ENCODE data around the gene STRADA.

The STRADA gene

GRCh38 chr17:63689479-63689878, 52.1 kb downstream of the STRADA start:
- Mint-ChIP-seq H3K27ac (no peak overlapping the region), H3K36me3 (ENCODE audit: low read depth) (peaks cover 8% of the 10 kb centered on the region), H3K4me1 (peaks cover 35% of the 10 kb centered on the region), H3K9me3 (no peaks in the 10 kb centered on the region), H3K27me3 (no peaks in the 10 kb centered on the region), H3K4me3 (no peak overlapping the region)
- ATAC-seq, result no peak
- no peak for DNase-seq

GRCh38 chr17:63688396-63689020, 53.1 kb downstream of the STRADA start:
- H3K9me3 Mint-ChIP-seq, result no peaks in the 10 kb centered on the region
- H3K27ac Mint-ChIP-seq, result peak overlapping the region; percentile 77
- no peaks in the 10 kb centered on the region for H3K27me3 Mint-ChIP-seq
- H3K4me3 Mint-ChIP-seq, result no peak overlapping the region
- peaks cover 12% of the 10 kb centered on the region for H3K36me3 Mint-ChIP-seq (ENCODE audit: low read depth)
- DNase-seq (no peak), ATAC-seq (peak; percentile 37)
- H3K4me1 Mint-ChIP-seq, result peaks cover 26% of the 10 kb centered on the region

- Mint-ChIP-seq H3K27ac (peak overlapping the region; percentile 90), H3K36me3 (ENCODE audit: low read depth) (peaks cover 16% of the 10 kb centered on the region), H3K9me3 (no peaks in the 10 kb centered on the region), H3K4me1 (peaks cover 27% of the 10 kb centered on the region), H3K4me3 (peak overlapping the region; percentile 42), H3K27me3 (no peaks in the 10 kb centered on the region)
- DNase-seq, result no peak
- ATAC-seq, result peak; percentile 84
Observed at GRCh38 chr17:63686138-63686685, 55.4 kb downstream of the STRADA start.

GRCh38 chr17:63685578-63685977, 56.0 kb downstream of the STRADA start:
- H3K9me3 Mint-ChIP-seq, result no peaks in the 10 kb centered on the region
- ATAC-seq (no peak), DNase-seq (no peak)
- H3K27ac Mint-ChIP-seq, result no peak overlapping the region
- no peaks in the 10 kb centered on the region for H3K27me3 Mint-ChIP-seq
- H3K36me3 Mint-ChIP-seq (ENCODE audit: low read depth), result peaks cover 12% of the 10 kb centered on the region
- H3K4me3 Mint-ChIP-seq, result no peak overlapping the region
- peaks cover 27% of the 10 kb centered on the region for H3K4me1 Mint-ChIP-seq

GRCh38 chr17:63685041-63685440, 56.6 kb downstream of the STRADA start:
- DNase-seq (no peak), ATAC-seq (no peak)
- no peaks in the 10 kb centered on the region for H3K27me3 Mint-ChIP-seq
- H3K27ac Mint-ChIP-seq, result no peak overlapping the region
- H3K36me3 Mint-ChIP-seq (ENCODE audit: low read depth), result peaks cover 9% of the 10 kb centered on the region
- H3K4me3 Mint-ChIP-seq, result no peak overlapping the region
- H3K4me1 Mint-ChIP-seq, result peaks cover 27% of the 10 kb centered on the region
- no peaks in the 10 kb centered on the region for H3K9me3 Mint-ChIP-seq

GRCh38 chr17:63682981-63683380, 58.6 kb downstream of the STRADA start:
- H3K36me3 Mint-ChIP-seq (ENCODE audit: low read depth), result peaks cover 9% of the 10 kb centered on the region
- DNase-seq (no peak), ATAC-seq (no peak)
- H3K27ac Mint-ChIP-seq, result no peak overlapping the region
- H3K4me3 Mint-ChIP-seq, result no peak overlapping the region
- no peaks in the 10 kb centered on the region for H3K9me3 Mint-ChIP-seq
- peaks cover 23% of the 10 kb centered on the region for H3K4me1 Mint-ChIP-seq
- H3K27me3 Mint-ChIP-seq, result no peaks in the 10 kb centered on the region

- Mint-ChIP-seq H3K36me3 (ENCODE audit: low read depth) (peaks cover 9% of the 10 kb centered on the region), H3K4me1 (peaks cover 21% of the 10 kb centered on the region), H3K4me3 (no peak overlapping the region), H3K27ac (no peak overlapping the region), H3K9me3 (no peaks in the 10 kb centered on the region), H3K27me3 (no peaks in the 10 kb centered on the region)
- DNase-seq, result no peak
- no peak for ATAC-seq
Observed at GRCh38 chr17:63682441-63682840, 59.2 kb downstream of the STRADA start.

GRCh38 chr17:63681530-63681929, 60.1 kb downstream of the STRADA start:
- DNase-seq (no peak), ATAC-seq (no peak)
- Mint-ChIP-seq H3K27ac (no peak overlapping the region), H3K27me3 (no peaks in the 10 kb centered on the region), H3K36me3 (ENCODE audit: low read depth) (peaks cover 9% of the 10 kb centered on the region), H3K4me1 (peaks cover 18% of the 10 kb centered on the region), H3K4me3 (no peak overlapping the region), H3K9me3 (no peaks in the 10 kb centered on the region)

- DNase-seq (no peak), ATAC-seq (no peak)
- Mint-ChIP-seq H3K4me3 (no peak overlapping the region), H3K9me3 (no peaks in the 10 kb centered on the region), H3K4me1 (peaks cover 12% of the 10 kb centered on the region), H3K36me3 (ENCODE audit: low read depth) (peaks cover 9% of the 10 kb centered on the region), H3K27ac (no peak overlapping the region), H3K27me3 (no peaks in the 10 kb centered on the region)
Observed at GRCh38 chr17:63680700-63681099, 60.9 kb downstream of the STRADA start.

GRCh38 chr17:63679214-63679613, 62.4 kb downstream of the STRADA start:
- H3K27me3 Mint-ChIP-seq, result no peaks in the 10 kb centered on the region
- ATAC-seq, result no peak
- no peak for DNase-seq
- H3K4me3 Mint-ChIP-seq, result no peak overlapping the region
- H3K27ac Mint-ChIP-seq, result no peak overlapping the region
- H3K9me3 Mint-ChIP-seq, result no peaks in the 10 kb centered on the region
- H3K36me3 Mint-ChIP-seq (ENCODE audit: low read depth), result peaks cover 10% of the 10 kb centered on the region
- peaks cover 17% of the 10 kb centered on the region for H3K4me1 Mint-ChIP-seq

- H3K27ac Mint-ChIP-seq, result no peak overlapping the region
- H3K4me1 Mint-ChIP-seq, result peaks cover 12% of the 10 kb centered on the region
- DNase-seq, result no peak
- no peak for ATAC-seq
- no peaks in the 10 kb centered on the region for H3K27me3 Mint-ChIP-seq
- no peak overlapping the region for H3K4me3 Mint-ChIP-seq
- peaks cover 7% of the 10 kb centered on the region for H3K36me3 Mint-ChIP-seq (ENCODE audit: low read depth)
- no peaks in the 10 kb centered on the region for H3K9me3 Mint-ChIP-seq
Observed at GRCh38 chr17:63676584-63676983, 65.0 kb downstream of the STRADA start.

GRCh38 chr17:63675607-63676546, 65.7 kb downstream of the STRADA start:
- no peak for DNase-seq
- H3K27ac Mint-ChIP-seq, result no peak overlapping the region
- H3K27me3 Mint-ChIP-seq, result no peaks in the 10 kb centered on the region
- H3K4me1 Mint-ChIP-seq, result peaks cover 12% of the 10 kb centered on the region
- no peaks in the 10 kb centered on the region for H3K9me3 Mint-ChIP-seq
- no peak for ATAC-seq
- no peak overlapping the region for H3K4me3 Mint-ChIP-seq
- H3K36me3 Mint-ChIP-seq (ENCODE audit: low read depth), result peaks cover 7% of the 10 kb centered on the region

- DNase-seq, result no peak
- H3K36me3 Mint-ChIP-seq (ENCODE audit: low read depth), result peaks cover 7% of the 10 kb centered on the region
- H3K4me3 Mint-ChIP-seq, result no peak overlapping the region
- no peak for ATAC-seq
- no peaks in the 10 kb centered on the region for H3K27me3 Mint-ChIP-seq
- H3K9me3 Mint-ChIP-seq, result no peaks in the 10 kb centered on the region
- peaks cover 12% of the 10 kb centered on the region for H3K4me1 Mint-ChIP-seq
- H3K27ac Mint-ChIP-seq, result no peak overlapping the region
Observed at GRCh38 chr17:63675231-63675606, 66.4 kb downstream of the STRADA start.

GRCh38 chr17:63672856-63673255, 68.7 kb downstream of the STRADA start:
- no peak for ATAC-seq
- peaks cover 10% of the 10 kb centered on the region for H3K4me1 Mint-ChIP-seq

More at GRCh38 chr17:63672856-63673255, 68.7 kb downstream of the STRADA start:
- no peak overlapping the region for H3K27ac Mint-ChIP-seq
- H3K27me3 Mint-ChIP-seq, result no peaks in the 10 kb centered on the region
- H3K9me3 Mint-ChIP-seq, result no peaks in the 10 kb centered on the region
- no peak for DNase-seq
- peaks cover 7% of the 10 kb centered on the region for H3K36me3 Mint-ChIP-seq (ENCODE audit: low read depth)
- no peak overlapping the region for H3K4me3 Mint-ChIP-seq

Measured in activated naive CD8-positive, alpha-beta T cell treated with anti-CD3 and anti-CD28 coated beads, Interleukin-2, amount 50 U/mL, for 24 hours (primary cell).